HG03354 (cell line): ENCODE measurements around the gene HOGA1.
A peak's percentile ranks its signal among the peaks of the same experiment; 100 is the strongest.
"Not testable (repeated sequence)": the region's sequence is repeated elsewhere in the genome, so short reads cannot be mapped to it uniquely, and the experiment has no call there.

Source experiments
- ATAC-seq: cut with Tn5 transposase; IDR thresholded peaks from one replicate; pipeline ENCODE4 v1.9.1; 2021; ENCODE audit warnings: mild to moderate bottlenecking; ENCODE audit not compliant: unreplicated experiment, poor library complexity, severe bottlenecking

Gene HOGA1

DNA sequence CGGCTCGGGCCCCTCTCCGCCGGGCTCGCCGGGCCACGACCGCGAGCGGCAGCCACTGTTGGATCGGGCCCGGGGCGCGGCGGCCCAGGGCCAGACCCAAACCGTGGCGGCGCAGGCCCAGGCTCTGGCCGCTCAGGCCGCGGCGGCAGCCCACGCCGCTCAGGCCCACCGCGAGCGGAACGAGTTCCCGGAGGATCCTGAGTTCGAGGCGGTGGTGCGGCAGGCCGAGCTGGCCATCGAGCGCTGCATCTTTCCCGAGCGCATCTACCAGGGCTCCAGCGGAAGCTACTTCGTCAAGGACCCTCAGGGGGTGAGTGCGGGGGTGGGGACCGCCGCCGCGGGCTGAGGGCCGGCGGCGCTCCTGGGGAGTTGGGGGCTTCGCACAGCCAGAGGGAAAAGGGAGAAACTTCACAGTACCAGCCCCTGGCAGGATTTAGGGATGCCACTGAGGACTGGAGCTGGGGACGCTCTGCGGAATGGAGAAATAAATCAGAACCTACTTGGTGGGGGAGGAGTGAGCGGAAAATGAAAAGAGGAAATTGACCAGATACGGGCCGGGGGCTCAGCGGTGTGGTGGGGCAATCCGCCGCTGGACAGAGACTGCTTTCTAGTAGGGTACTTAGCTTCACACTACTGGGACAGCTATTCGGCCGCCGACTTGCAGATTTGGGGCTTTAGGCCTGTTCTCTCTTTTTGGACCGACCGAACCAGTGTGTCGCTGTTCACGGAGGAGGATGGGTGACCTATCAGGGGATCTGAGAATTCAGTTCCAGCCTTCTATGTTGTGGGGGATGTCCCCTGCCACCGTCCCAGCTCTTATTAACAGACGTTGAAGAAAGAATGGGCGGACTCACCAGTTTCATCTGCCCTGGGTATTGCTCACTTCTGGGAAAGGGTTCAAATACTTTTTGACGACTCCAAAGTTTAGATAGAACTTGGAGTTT, 57.0 kb downstream of the HOGA1 start:
- ATAC-seq = peak; percentile 29

DNA sequence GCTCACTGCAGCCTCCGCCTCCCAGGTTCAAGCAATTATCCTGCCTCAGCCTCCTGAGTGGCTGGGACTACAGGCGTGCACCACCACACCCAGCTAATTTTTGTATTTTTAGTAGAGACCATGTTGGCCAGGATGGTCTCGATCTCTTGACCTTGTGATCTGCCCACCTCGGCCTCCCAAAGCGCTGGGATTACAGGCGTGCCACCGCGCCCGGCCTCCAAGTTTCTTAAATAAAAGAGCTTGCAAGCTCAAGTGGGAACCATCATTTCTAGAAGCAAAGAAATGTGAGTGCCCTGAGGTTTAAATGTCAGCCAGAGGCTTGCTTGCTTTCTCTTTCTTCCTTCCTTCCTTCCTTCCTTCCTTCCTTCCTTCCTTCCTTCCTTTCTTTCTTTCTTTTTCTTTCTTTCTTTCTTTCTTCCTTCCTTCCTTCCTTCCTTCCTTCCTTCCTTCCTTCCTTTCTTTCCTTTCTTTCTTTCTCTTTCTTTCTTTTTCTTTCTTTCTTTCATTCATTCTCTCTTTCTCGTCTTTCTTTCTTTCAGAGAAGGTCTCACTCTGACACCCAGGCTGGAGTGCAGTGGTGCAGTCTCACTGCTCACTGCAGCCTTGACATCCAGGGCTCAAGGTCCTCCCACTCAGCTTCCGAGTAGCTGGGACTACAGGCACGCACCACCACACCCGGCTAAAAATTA, 58.4 kb downstream of the HOGA1 start:
- ATAC-seq = not testable (repeated sequence)

DNA sequence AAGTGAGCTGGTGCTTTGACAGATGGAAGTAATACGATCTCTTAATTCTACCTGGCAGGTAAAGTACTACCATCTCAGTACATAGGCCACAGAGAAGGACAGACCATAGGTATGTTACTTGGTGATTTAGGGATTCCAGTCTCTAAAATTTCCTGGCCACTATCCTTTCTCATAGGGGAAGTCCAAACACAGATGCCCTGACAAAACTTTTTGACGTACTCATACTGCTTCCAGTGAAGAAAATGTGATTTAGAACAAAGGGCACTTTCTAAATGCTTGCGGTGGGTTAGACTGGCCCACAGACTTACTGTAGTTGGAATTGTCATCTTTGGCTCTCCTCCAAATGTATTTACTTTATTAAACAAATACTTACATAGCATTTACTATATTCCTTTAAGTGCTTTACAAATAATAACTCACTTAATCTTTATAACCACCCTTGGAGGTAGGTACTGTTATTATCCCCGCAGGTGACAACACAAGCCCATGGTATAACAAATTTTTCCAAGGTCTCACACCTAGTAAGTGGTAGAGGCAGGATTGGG, 59.3 kb downstream of the HOGA1 start:
- no peak for ATAC-seq

DNA sequence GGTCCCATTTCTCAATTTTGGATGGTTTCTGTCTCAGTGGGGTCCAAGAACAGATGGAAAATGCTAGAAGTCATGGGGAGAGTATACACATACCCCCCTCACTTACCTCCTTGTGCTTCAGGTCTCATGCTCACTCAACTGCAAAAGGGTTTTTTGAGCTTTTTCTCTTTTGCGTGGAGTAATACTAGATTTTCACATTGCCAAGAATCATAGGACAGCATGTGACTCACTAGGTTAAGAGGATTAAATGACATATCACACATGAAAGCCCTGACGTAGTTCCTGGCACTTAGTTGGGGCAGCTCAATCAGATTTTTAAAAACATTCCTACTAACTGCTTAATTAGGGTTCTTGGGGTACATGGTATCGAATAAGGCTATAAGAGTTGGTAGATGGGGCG, 60.7 kb downstream of the HOGA1 start:
- ATAC-seq = no peak

DNA sequence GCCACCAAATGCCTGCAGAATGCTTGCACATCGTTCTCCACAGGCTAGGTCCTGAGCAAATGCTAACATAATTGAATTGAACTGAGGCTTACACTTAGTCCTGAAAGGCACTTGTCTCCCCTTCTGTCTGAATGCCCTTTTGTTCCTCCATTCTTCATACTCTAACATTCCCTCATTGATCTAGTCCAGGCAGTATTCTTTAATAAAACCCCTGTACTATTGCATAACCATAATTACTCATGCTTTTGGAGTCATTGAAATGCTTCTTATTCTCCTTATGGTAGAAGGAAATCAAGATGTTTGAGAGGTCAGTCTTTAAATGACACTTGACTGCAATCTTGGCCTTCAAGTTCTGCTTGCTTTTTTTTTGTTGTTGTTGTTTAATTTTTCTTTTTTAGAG, 63.4 kb downstream of the HOGA1 start:
- ATAC-seq = no peak

DNA sequence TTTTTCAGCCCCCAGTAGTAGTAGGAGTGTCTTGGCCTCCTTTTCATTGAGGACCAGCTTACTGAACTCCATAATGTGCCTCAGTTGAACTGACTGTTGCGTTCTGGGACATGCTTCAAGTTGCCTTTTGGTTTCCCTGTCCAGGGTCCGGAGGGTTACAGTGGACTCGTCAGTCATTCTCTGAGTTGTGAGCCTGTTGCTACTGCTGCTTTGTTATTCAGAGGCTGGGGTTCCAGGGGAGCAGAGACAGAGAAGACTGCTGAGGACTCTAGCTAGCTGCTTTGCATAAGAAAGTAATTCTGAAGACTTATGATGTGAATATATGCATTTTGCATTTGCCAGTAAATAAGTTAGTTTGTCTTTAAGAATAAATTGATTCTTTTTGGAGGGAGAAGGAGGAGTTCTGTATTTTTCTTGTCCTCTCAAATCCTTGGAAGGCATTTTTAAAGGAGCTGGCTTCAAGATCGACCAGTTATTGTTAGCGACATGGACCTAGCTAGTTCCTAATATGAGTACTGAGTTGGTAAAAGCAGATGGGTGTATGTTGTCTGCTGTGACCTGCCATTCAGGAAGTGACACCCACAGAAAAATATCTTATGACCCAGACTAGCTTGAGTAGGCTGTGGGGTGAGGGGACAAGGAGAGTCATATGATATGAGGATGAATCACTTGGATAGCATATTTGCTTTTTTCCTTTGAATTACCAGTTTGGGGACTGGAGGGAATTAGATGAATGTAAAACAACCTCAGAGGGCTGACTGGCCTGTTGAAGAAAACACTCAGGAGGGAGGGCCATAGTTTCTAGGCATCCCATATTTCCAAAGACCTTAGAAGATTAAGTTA, 64.6 kb downstream of the HOGA1 start:
- peak; percentile 76 for ATAC-seq

DNA sequence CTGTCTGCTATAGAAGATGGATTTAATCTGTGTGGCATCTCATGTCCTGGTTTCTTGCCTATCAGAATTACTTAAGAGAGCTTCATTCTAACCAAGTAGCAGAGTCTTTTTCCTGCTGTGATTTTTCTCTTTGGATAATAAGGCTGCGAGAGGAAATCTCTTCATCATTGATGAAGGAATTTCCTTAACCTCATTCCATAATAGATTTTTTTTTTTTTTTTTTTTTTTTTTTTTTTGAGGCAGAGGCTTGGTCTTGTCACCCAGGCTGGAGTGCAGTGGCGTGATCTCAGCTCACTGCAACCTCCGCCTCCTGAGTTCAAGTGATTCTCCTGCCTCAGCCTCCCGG, 65.2 kb downstream of the HOGA1 start:
- ATAC-seq = not testable (repeated sequence)

DNA sequence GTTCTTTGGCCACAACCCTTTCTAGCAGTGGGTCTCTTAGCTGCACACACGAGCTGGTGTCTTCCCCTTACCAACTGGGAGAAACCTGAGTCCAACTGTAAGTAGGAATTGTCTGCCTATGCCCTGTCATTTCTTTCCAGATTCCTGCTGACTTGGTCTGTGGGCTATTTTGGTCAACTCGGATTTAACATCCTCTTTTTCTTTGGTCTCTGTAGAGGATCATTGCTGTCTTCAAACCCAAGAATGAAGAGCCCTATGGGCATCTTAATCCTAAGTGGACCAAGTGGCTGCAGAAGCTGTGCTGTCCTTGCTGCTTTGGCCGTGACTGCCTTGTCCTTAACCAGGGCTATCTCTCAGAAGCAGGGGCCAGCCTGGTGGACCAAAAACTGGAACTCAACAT, 66.5 kb downstream of the HOGA1 start:
- ATAC-seq = no peak

DNA sequence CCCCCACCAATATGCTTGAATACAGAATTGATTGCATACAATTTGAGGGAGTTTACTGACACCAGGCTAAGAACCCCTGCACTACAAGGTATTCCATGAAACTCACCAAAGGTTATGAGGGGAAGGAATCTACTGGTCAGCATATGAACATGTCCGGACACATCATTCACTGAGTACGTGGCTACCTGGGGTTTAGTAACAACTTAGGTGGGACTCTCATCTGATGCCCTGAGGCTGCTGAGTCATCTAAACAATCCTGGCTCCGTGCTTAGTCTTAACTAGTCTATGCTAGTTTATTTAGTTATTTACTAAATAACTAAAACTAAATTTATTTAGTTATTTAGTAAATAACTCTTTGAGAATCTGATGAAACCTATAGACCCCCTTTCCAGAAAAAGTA, 67.6 kb downstream of the HOGA1 start:
- no peak for ATAC-seq

DNA sequence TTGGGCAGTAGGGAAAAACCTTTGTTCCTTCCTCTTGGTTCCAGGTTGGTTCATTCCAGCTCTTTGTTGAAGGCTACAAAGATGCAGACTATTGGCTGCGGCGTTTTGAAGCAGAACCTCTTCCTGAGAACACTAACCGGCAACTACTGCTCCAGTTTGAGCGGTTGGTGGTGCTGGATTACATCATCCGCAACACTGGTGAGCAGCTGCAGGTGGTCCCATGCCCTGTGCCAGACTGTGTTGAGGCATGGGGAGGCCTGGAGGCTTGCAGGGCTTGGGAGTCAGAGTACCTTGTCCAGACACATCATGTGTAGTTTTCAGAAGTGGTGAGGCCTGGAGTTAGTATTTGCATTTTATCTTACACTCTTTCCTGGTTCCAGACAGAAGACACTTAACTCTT, 72.6 kb downstream of the HOGA1 start:
- ATAC-seq = no peak

DNA sequence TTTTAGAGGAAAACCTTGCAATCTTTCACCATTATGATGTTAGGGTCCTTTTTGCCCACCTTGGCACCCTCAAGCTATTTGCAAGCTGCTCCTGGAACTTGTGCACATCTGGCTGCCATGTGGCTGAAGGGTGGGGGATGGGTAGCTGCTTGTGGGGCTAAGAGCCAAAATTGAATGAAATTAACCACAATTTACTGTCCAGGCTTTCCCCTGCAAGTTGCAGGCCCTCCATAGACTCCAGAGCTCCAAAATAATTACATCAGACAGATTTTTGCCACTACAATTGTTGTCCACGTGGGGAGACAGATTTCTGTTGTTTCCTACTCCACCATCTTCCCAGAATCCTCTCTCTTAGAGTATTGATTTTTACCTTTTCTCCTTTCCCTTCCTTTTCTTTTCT, 75.4 kb downstream of the HOGA1 start:
- ATAC-seq = no peak
